HG03175 (cell line): ENCODE results near the gene SERPIND1.

Experiments used
- ATAC-seq: cut with Tn5 transposase; IDR thresholded peaks from one replicate; pipeline ENCODE4 v1.9.1; 2021; ENCODE audit warnings: mild to moderate bottlenecking, moderate library complexity; ENCODE audit not compliant: unreplicated experiment

Gene SERPIND1

GRCh38 chr22:20788627-20789344, 14.9 kb downstream of the SERPIND1 start:
- ATAC-seq, result no peak

GRCh38 chr22:20792221-20792965, 18.5 kb downstream of the SERPIND1 start:
- no peak for ATAC-seq

GRCh38 chr22:20792966-20793728, 19.2 kb downstream of the SERPIND1 start:
- no peak for ATAC-seq

GRCh38 chr22:20793748-20794649, 20.1 kb downstream of the SERPIND1 start:
- no peak for ATAC-seq

- ATAC-seq, result no peak
Observed at GRCh38 chr22:20794650-20795413, 20.9 kb downstream of the SERPIND1 start.

- no peak for ATAC-seq
Observed at GRCh38 chr22:20796731-20797130, 22.8 kb downstream of the SERPIND1 start.

GRCh38 chr22:20798218-20798617, 24.3 kb downstream of the SERPIND1 start:
- no peak for ATAC-seq

- no peak for ATAC-seq
Observed at GRCh38 chr22:20798974-20799373, 25.1 kb downstream of the SERPIND1 start.

- no peak for ATAC-seq
Observed at GRCh38 chr22:20799449-20799848, 25.5 kb downstream of the SERPIND1 start.

GRCh38 chr22:20802452-20802851, 28.5 kb downstream of the SERPIND1 start:
- no peak for ATAC-seq

GRCh38 chr22:20802922-20803553, 29.1 kb downstream of the SERPIND1 start:
- ATAC-seq, result no peak

- ATAC-seq, result no peak
Observed at GRCh38 chr22:20803696-20804324, 29.9 kb downstream of the SERPIND1 start.

GRCh38 chr22:20804650-20805049, 30.7 kb downstream of the SERPIND1 start:
- no peak for ATAC-seq

GRCh38 chr22:20805972-20806471, 32.1 kb downstream of the SERPIND1 start:
- no peak for ATAC-seq

GRCh38 chr22:20807315-20807752, 33.4 kb downstream of the SERPIND1 start:
- no peak for ATAC-seq

GRCh38 chr22:20808844-20809243, 34.9 kb downstream of the SERPIND1 start:
- ATAC-seq, result no peak

GRCh38 chr22:20809538-20810185, 35.7 kb downstream of the SERPIND1 start:
- ATAC-seq, result no peak

GRCh38 chr22:20810645-20811044, 36.7 kb downstream of the SERPIND1 start:
- ATAC-seq, result no peak
